ENCODE data around the gene TLK2. TPM values are rescaled to one million over a fixed set of nuclear protein-coding genes. Genes with fewer than 3 reads are reported as not detected.

Gene TLK2
- total and polyA plus RNA-seq, 2 experiments from 2014 or later: 19.6 to 56.1 TPM

DNA sequence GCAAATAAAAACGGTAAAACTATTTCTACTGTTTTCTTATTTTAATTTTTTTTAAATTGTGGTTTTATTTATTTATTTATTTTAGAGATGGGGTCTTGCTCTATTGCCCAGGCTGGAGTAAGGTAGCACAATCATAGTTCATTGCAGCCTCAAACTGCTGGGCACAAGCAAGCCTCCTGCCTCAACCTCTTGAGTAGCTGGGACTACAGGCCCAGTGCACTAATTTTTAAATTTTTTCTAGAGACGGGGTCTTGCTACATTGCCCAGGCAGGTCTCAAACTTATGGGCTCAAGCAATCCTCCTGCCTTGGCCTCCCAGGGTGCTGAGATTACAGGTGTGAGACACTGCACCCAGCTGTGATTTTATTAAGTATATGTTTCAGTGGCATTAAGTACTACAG is 102.3 kb downstream of the TLK2 start:
- ATAC-seq: no peak

More for the DNA sequence above, 102.3 kb downstream of the TLK2 start:
- Histone ChIP-seq H3F3A (replicated peaks; ENCODE audit: low read depth) (no peaks in the 10 kb centered on the region), H3K79me2 (replicated peaks; ENCODE audit: insufficient read depth) (no peaks in the 10 kb centered on the region), H3K9me2 (ENCODE audit: insufficient read depth) (no peaks in the 10 kb centered on the region), H3K27ac (ENCODE audit: low read depth) (no peak overlapping the region), H3K4me1 (ENCODE audit: insufficient read depth) (peaks cover 7% of the 10 kb centered on the region), H2AFZ (no peak overlapping the region), H4K20me1 (replicated peaks; ENCODE audit: insufficient read depth) (no peaks in the 10 kb centered on the region), H3K36me3 (ENCODE audit: insufficient read depth) (0 out of 2 replicates have a peak, but pooled peaks cover 12% of the 10 kb centered on the region), H3K4me3 (no peak overlapping the region), H3K27me3 (ENCODE audit: insufficient read depth) (no peaks in the 10 kb centered on the region), H3K4me2 (no peak overlapping the region)
- DNase-seq (ENCODE audit: low spot score): no peak
- TF ChIP-seq ZNF114 (CRISPR knock-in tag; IDR thresholded peaks at IDR 0.05) (no peak), STAT1 (IDR thresholded peaks at IDR 0.05; ENCODE audit: unreplicated experiment) (no peak), ZNF331 (CRISPR knock-in tag; IDR thresholded peaks at IDR 0.05; ENCODE audit: low read depth) (no peak), JUNB (IDR thresholded peaks at IDR 0.05; ENCODE audit: unreplicated experiment) (no peak), EZH2 (IDR thresholded peaks at IDR 0.05; ENCODE audit: low read depth, unreplicated experiment) (no peak), EZH2phosphoT487 (IDR thresholded peaks at IDR 0.05; ENCODE audit: unreplicated experiment) (no peak)
- TF ChIP-seq, protein P1, sequence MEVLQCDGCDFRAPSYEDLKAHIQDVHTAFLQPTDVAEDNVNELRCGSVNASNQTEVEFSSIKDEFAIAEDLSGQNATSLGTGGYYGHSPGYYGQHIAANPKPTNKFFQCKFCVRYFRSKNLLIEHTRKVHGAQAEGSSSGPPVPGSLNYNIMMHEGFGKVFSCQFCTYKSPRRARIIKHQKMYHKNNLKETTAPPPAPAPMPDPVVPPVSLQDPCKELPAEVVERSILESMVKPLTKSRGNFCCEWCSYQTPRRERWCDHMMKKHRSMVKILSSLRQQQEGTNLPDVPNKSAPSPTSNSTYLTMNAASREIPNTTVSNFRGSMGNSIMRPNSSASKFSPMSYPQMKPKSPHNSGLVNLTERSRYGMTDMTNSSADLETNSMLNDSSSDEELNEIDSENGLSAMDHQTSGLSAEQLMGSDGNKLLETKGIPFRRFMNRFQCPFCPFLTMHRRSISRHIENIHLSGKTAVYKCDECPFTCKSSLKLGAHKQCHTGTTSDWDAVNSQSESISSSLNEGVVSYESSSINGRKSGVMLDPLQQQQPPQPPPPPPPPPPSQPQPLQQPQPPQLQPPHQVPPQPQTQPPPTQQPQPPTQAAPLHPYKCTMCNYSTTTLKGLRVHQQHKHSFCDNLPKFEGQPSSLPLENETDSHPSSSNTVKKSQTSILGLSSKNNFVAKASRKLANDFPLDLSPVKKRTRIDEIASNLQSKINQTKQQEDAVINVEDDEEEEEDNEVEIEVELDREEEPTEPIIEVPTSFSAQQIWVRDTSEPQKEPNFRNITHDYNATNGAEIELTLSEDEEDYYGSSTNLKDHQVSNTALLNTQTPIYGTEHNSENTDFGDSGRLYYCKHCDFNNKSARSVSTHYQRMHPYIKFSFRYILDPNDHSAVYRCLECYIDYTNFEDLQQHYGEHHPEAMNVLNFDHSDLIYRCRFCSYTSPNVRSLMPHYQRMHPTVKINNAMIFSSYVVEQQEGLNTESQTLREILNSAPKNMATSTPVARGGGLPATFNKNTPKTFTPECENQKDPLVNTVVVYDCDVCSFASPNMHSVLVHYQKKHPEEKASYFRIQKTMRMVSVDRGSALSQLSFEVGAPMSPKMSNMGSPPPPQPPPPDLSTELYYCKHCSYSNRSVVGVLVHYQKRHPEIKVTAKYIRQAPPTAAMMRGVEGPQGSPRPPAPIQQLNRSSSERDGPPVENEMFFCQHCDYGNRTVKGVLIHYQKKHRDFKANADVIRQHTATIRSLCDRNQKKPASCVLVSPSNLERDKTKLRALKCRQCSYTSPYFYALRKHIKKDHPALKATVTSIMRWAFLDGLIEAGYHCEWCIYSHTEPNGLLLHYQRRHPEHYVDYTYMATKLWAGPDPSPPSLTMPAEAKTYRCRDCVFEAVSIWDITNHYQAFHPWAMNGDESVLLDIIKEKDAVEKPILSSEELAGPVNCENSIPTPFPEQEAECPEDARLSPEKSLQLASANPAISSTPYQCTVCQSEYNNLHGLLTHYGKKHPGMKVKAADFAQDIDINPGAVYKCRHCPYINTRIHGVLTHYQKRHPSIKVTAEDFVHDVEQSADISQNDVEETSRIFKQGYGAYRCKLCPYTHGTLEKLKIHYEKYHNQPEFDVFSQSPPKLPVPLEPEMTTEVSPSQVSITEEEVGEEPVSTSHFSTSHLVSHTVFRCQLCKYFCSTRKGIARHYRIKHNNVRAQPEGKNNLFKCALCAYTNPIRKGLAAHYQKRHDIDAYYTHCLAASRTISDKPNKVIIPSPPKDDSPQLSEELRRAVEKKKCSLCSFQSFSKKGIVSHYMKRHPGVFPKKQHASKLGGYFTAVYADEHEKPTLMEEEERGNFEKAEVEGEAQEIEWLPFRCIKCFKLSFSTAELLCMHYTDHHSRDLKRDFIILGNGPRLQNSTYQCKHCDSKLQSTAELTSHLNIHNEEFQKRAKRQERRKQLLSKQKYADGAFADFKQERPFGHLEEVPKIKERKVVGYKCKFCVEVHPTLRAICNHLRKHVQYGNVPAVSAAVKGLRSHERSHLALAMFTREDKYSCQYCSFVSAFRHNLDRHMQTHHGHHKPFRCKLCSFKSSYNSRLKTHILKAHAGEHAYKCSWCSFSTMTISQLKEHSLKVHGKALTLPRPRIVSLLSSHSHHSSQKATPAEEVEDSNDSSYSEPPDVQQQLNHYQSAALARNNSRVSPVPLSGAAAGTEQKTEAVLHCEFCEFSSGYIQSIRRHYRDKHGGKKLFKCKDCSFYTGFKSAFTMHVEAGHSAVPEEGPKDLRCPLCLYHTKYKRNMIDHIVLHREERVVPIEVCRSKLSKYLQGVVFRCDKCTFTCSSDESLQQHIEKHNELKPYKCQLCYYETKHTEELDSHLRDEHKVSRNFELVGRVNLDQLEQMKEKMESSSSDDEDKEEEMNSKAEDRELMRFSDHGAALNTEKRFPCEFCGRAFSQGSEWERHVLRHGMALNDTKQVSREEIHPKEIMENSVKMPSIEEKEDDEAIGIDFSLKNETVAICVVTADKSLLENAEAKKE (CRISPR knock-in tag; IDR thresholded peaks at IDR 0.05): no peak
- no peak overlapping the region for H3K4me3 Mint-ChIP-seq
- H3K27ac Mint-ChIP-seq: no peak overlapping the region
- H3K36me3 Mint-ChIP-seq (ENCODE audit: low read depth): peaks cover 47% of the 10 kb centered on the region
- peaks cover 3% of the 10 kb centered on the region; the same call in 2 of the 3 replicates for H3K4me1 Mint-ChIP-seq
- peaks cover 6% of the 10 kb centered on the region for H3K27me3 Mint-ChIP-seq (ENCODE audit: insufficient read depth, low read depth, poor library complexity)
- no peaks in the 10 kb centered on the region for H3K9me3 Mint-ChIP-seq
